Stimulated activated CD8-positive, alpha-beta memory T cell treated with anti-CD3 and anti-CD28 coated beads, Interleukin-4, amount 100 ng/mL, for 4 hours (primary cell): Measurements from ENCODE around the gene DISC1.

Experiments
- DNase-seq, 2 donors: peaks; one replicate each; pipeline ENCODE4 v3.0.0-alpha.2; 2020; ENCODE audit warnings: low read depth in 2 of 2, low spot score in 1 of 2

DISC1 gene

DNA sequence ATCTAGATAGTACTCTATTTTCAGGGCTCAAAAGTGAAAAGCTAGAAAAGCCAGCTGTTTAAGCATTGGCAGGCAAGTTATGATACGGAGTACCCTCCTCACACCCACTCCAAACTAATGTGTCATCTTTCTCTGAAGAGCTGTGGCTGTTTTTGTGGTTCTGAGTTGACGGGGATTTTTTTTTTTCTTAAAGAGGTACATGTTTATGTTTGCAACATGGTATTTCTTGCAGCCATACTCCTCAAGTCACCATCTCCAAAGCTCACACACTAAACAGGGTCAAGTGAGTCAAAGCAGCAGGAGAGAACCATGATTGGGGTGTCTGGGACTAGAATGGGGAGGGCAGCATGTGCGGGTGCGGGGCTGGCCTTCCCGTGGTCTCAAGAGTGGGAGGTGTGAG is 347.2 kb downstream of the DISC1 start:
- DNase-seq, result no peak

DNA sequence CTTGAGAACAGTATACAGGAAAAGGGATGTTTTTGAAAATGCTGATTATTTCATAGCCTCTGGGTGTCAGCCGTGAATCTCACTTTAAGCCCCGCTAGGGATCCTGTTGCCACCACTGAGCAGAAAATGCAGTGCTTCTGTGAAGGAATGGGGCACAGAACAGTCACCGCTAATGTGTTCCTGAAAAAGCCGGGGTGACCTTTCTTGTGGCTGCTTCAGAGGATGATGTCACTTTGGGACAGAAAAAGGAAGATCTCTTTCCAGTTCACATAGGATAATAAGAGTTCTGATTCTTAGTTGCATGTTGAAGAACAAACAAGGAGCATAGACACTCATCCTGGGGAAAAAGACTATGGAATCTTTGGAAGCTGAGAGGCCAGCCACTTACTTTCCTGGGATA is 349.6 kb downstream of the DISC1 start:
- DNase-seq, result no peak

DNA sequence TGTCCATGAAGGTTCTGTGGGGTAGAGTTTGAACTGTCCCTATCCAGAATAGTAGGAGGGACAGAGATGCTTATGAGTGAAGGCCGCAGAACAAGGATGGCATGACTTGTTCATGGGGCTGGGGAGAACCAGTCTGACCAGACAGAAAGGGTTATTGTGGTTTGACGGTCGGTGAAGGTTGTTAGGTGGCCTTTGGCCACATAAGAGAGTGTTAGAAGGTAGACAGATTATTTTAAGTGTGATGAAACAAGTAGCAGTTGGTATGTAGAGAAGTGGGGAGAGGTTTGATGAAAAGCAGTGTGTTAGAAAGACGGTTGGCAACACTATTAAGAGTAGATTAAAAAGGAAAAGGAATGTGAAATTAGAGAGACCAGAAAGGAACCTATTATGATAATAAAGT is 355.1 kb downstream of the DISC1 start:
- no peak for DNase-seq

DNA sequence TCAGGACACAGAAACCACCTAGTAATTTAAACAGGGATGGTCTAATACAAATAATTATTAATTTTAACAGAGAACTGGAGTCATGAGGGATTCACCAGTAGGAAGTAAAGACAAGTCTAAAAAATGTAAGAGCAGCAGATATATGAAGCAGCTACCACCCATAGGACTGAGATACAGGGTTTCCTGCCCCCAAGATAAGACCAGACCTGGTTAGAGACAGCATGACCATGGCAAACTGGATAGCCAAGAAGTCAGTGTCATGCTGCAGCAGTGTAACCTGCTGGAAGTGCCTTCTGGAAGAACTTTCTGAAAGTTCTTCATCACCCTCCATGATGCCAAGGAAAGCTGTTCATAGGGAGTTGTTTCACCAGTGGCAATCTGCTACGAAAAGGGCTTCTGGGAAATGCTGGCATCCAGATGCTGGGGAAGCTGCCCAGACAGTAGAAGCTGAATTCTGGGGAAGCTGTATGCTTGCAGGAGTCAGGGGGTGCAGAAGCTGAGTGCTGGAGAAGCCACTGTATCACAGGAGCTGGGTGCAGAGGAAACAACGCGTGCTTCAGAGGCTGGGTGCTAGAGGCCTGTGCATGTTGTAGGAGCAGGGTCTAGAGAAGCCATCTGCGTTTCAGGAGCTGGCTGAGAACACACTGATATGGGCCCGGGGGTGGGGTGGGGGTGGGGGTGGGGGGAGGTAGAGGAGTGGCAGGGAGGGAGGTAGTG is 356.4 kb downstream of the DISC1 start:
- no peak for DNase-seq

DNA sequence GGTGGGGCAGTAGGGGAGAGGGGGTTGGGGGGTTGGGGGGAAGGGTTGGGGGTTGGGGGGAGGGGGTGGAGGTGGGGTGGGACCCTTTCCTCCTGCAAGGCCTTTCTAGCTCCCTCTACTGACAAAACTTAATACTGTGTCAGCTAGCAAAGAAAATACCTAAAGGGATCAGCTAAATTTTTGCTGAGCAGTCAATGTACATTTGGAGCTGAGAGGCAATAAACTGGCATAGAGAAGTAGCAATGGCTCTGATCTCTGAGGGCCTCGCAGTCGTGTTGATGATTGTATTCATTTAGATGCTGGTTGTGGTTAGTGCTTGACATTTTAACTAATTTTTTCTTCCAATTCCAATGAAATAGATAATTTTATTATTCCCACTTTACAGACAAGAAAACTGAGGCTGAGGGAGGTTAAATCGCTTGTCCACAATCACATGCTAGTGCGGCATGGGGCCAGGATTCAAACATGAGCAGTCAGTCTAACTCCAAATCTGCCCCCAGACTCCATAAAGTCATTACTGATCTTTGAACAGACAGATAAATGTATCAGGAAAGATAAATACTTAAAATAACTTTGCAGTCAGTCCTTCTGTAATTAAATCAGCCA is 357.1 kb downstream of the DISC1 start:
- DNase-seq, result no peak

DNA sequence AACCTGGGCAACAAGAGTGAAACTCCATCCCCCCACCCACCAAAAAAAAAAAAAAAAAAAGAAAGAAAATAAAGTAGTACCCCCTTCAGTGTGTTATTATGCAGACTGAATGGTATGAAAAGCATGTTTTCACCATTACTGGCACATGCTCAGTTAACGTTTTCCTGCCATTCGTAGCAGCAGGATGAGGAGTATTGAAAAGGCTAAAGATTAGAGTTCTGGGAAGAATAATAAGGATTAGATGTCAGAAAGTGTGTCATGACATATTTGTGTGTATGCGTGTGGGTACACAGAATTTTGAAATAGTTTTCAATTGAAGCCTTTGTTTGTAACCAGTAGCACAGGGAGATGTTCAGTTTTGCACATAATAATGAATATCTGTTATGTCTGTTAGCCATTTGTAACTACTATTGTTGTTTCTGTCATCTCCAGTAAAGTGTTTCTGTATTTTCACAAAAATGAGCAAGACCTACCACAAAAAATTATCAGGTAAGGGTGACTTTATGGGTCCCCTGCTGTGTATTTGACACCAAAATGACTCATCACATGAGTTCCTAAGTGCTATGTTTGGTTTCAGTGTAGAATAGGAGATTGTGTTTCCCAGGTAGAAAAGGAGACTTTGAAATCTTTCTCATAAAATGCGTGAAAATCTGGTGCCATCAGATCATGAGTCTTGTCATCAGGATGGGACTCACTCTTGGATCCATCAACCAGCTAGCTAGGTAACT is 358.9 kb downstream of the DISC1 start:
- DNase-seq, result no peak

DNA sequence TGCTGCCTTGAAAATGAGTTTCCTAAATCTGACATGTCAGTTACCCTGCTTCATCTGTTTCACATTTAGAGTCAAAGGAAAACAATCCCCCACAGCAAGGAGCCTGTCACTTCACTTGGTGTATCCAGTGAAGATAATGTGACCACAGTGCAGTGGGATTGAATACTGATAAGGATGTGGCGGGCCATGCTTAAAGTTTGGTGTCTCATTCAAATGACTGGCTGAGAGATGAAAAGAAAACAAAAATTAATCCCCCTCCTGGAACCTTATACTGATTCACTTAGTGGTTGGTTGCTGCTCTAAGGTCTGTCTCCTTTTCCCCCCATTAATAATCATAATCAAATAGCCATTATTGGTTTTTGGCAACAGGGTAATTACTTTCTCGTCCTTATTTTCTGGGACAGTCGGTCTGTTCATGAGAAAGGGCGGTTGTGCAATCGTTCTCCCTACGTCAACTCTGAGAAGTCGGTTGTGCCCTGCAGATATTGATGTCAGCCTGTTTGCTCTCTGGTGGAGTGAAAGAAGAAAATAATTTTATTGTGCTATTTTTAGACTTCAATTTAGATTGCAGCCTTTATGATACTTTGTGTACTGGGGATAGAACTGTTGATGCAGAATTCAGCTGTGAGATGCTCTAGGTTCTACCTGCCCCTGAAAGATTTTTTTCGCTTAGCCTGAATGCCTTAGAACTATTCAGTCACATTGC is 360.2 kb downstream of the DISC1 start:
- DNase-seq, result no peak

DNA sequence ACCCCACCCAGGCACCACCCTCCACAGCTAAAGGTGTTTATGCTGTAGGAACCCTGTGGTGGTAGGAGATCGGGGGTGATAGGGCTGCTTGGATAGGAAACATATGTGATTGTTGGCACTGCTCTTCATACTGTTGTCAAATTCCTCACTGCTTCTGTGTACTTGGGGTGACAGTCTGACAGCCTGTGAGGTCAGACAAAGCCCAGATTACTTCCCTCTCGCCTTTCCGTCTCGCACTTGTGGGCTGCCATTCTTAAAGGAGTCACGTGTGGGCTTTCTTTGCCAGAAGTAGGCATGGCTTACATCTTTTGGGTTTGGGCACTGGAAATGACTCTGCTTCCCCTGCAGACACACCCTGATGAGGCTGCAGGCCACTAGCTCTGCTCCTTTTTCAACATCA is 363.8 kb downstream of the DISC1 start:
- no peak for DNase-seq

DNA sequence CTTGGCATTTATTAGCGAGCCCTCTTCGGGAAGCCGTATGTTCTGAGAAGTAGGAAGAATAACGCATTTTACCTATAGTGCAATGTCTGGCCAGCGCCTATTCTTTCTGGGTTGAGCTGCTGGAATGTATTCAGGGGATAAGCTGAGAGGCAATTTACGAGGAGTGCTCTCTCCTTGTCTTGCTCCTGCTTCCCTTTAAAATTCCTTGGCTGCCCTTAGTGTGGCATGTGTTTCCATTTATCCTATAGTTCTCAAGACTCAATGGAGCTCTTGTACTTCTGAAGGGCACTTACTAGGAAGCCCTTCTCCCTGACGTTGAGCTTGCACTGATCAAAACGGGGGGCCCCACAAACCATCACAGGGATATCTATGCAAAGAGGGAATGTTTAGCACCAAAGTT is 364.6 kb downstream of the DISC1 start:
- no peak for DNase-seq

DNA sequence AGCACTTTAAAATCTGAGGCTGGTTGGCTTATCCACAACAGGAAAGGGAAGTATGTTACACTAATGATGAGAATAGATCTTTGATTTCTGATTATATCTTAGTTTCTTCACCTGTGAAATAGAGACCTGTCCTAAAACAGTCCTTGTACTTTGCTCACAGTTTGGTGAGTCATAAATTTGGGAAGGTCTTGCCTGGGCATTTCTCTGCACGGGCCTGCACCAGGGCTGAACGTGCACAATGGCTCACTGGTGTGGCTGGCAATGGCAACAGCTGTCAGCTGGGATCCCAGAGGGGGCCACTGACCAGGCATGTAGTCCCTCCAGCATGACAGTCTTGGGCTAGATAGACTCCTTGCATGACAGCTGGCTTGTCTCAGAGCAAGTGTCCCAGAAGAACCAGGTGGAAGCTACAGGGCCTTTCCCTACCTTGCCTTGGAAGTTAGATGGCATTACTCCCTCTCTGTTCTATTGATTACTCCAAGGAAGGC is 367.4 kb downstream of the DISC1 start:
- DNase-seq, result no peak

DNA sequence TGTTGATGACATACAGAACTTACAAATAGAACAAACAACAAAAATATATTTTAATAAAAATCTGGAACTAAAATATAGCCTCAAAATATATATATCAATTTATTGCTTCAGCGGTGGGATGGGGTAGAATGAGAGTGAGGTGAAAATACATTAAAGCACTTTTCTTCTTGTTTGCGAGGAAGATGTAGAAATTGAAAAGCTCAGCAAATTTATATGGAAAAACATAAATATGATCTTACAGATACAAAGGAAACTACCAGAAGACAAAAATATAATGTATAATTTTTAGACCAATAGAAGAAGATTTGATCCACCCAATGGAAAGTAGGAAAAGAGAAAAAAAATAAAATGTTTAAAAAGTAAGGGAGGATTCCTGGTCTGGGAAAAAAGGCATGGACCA is 372.2 kb downstream of the DISC1 start:
- DNase-seq, result no peak

DNA sequence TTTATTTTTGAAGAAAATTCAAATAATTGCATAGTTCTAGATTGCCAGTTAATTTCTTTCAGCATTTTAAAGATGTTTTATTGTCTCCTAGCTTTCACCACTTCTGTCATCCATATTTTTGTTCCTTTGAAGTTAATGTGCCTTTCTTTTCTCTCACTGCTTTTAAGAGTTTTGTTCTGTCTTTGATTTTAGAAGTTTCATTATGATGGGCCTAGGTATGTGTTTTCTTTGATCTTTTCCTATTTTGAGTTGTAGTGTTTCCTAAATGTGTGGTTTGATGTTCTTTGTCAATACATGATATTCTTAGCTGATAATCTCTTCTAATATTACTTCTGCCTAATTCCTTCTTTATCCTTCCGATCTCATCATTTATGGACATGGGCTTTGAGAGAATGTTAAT is 378.7 kb downstream of the DISC1 start:
- no peak for DNase-seq

DNA sequence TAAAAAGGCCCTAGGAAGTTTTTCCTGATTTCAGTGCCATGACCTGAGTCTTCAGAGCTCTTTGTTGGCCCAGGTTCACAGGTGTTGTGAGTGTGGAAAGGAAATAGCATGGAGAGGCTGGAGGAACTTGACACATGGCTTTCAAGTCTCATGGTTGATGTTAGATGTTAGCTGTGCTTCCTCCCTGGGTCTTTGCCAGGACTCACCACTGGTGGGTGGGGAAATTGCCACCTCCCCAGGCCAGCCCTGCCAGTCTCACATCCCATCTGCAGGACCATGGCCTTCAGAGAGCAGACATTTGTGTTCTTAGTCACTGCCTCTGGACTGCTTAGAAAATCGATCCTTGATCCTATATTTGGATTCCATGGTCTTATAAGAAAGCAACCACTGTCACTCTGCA is 383.2 kb downstream of the DISC1 start:
- DNase-seq, result no peak

DNA sequence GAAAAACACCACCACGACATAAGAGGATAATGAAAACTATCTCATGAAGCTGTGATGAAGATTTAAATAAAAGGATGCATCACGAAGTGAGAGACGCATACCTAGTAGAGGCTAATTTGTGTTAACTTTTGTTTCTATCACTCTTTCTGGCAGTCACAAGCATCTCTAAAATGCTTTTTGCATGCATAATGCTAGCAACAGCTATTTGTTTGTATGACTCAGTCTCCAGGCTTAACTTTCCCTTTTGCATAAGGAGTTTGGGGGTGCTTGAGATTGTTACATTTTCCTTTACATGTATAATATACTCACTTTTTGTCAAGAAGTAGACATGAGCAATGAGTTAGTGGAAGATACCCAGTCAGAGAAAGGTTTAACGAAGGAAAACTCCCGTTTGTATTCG is 385.4 kb downstream of the DISC1 start:
- DNase-seq, result no peak

DNA sequence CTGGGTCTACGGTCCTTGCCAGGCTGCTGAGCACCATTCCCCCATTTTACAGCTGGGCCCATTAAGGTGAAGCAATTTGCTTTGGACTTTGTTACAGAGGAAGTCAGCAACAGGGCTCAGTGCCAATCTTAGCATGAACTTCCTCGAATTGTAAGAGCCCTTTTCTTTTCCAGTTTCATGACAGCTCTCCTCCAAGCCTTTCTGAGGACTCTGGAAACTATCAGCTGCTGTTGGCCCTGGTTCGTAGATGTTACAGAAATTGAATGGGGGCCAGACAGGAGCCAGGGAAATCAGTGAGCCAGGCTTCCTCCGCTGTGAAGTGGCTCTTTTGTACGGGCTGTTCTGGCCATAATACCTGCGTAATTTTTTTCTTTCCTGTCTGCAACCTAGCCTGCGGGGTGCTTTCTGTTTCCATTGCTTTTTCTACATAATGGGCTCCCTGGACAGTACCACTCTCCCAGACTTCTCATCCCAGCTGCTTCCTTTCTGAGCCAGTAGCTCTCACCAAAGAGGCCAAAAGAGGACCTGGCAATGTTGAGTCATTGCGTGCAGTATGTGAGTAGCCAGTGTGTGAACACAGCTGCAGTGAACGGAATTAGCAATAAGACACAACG is 386.3 kb downstream of the DISC1 start:
- no peak for DNase-seq

DNA sequence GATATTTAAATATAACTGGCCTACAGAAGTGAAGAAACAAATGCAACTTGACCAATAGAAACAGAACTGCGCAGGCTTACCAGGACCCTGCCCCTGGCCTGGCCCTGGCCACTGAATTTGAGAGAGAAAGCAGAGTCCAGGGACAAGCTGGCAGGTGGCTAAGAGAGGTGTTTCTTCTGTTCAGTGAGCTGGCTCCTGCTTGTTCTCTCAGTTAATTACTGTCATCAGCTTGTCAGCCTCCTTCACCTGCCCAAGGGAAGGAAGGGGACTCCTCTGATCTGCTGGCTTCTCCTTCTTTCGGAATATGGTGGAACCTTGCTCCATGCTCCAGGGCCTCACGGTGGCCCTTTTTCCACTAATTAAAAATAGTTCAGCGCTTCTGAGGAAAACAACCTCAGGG is 388.4 kb downstream of the DISC1 start:
- no peak for DNase-seq

DNA sequence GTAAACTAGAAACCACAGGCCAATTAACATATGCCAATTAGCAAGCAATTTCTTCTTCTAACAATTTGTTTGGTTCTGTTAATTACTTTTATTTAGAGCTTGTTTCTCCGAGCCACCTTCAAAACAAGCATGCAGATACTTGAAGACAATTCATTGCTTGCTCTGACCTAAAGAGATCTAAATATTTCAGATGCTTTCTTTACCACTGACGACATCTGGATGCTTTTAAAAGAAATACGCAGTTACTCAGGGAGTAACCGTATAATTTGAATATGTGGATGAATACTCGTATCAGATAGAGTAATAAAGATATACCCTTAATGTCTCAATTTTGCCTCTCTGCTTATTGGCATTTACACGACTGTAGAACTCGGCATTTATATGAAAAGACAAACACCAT is 390.0 kb downstream of the DISC1 start:
- DNase-seq, result no peak

DNA sequence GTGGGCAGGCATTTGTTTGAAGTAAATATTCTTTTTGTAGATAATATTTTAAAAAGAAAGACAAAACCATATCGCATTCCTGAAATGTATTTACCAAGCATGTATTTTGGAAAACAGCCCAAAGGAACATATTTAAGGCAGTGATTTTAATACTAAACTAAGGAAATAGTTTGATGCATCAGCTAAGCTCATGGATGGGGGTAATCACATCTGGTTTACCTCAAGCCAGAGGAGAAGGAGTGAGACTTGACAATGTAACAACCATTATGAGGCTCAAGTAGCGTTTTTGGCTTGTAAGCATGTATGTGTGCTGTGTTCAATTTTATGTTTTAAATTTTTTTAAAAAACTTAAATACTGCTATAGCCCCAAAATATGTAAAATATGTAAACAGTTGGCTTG is 390.5 kb downstream of the DISC1 start:
- DNase-seq, result no peak

DNA sequence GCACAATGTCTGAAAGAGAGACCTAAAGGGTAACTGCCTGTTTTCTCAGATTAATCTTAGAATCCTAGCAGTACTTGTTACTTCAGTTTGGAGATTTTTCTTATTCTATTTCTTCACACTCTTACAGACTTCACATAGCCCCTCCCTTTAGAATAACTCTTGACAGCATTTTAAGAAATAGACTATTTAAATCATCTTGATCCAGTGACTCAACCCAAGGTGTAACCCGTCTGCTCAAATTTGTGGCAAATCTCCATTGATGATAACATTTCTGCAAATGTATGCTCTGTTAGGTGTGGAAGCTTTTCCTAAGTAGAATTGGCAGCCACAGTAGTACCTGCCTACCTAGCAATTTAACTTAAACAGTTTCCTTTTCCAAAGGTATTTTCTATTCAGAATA is 391.2 kb downstream of the DISC1 start:
- DNase-seq, result no peak

DNA sequence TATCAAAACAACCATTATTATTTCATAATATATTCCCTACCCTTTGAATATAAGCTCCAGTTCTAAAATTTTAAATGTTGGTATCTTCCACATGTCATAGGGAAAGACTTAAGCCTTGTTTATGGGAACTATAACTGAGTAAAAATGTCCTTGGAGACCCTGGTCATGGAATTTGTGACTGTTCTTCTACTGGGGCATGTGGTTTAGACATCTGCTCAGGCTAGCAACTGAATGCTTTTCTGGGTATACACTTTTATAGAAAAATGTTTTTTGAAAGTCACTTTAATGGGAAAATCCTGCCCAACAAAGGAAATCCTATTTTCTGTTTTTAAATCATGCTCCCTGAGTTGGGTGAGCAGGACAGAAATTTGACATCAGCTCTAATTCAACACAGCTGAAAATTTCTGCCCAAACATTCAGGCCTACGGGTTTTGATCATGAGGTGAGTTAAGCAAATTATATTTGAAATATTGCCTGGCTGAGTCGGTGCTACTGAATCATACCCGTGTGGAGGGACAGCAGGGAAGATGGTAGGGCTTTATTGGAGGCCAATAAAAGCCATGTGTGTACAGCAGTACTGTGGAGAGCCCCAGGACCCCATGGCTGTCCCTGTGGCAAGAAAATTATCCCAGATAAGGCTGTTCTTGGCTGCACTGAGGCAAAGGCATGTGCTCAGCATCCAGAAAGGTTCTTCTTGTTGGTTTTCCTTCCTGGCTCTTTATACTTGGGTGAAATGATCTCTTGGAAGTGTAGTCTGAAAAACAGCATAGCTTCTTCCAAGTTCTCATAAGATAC is 391.8 kb downstream of the DISC1 start:
- DNase-seq, result no peak

DNA sequence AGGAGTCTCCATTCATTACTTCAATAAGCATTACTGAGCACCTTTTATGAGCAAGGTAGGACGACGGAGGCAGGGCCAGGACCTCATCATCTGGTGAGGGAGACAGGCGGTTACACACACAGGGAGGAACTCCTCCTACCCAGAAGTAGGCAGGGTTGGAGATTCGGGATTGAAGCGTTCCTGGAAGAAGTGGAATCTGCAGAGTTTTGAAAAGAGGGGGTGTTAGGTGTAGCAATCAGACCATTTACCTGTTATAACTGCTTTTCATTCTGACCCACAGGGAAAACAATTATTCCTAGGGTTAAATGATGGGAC is 392.4 kb downstream of the DISC1 start:
- DNase-seq, result no peak
